Measurements from ENCODE around the gene FAM83G.

FAM83G gene

GRCh38 chr17:18949566-18949965, 55.0 kb downstream of the FAM83G start:
- Histone ChIP-seq H3K27ac (no peak overlapping the region), H3K4me3 (no peak overlapping the region)
- TF ChIP-seq, protein P1, sequence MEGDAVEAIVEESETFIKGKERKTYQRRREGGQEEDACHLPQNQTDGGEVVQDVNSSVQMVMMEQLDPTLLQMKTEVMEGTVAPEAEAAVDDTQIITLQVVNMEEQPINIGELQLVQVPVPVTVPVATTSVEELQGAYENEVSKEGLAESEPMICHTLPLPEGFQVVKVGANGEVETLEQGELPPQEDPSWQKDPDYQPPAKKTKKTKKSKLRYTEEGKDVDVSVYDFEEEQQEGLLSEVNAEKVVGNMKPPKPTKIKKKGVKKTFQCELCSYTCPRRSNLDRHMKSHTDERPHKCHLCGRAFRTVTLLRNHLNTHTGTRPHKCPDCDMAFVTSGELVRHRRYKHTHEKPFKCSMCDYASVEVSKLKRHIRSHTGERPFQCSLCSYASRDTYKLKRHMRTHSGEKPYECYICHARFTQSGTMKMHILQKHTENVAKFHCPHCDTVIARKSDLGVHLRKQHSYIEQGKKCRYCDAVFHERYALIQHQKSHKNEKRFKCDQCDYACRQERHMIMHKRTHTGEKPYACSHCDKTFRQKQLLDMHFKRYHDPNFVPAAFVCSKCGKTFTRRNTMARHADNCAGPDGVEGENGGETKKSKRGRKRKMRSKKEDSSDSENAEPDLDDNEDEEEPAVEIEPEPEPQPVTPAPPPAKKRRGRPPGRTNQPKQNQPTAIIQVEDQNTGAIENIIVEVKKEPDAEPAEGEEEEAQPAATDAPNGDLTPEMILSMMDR (IDR thresholded peaks at IDR 0.05): no peak
- no peak for DNase-seq (ENCODE audit: low spot score)

- H3K4me3 ChIP-seq: no peak overlapping the region
- no peak for DNase-seq (ENCODE audit: low spot score)
- TF ChIP-seq, protein P1 (IDR thresholded peaks at IDR 0.05): no peak
- H3K27ac ChIP-seq: no peak overlapping the region
Measured at GRCh38 chr17:18948476-18949006, 56.0 kb downstream of the FAM83G start.

GRCh38 chr17:18947866-18948265, 56.7 kb downstream of the FAM83G start:
- TF ChIP-seq, protein P1 (IDR thresholded peaks at IDR 0.05): no peak
- DNase-seq (ENCODE audit: low spot score): no peak
- Histone ChIP-seq H3K4me3 (no peak overlapping the region), H3K27ac (no peak overlapping the region)

DNA sequence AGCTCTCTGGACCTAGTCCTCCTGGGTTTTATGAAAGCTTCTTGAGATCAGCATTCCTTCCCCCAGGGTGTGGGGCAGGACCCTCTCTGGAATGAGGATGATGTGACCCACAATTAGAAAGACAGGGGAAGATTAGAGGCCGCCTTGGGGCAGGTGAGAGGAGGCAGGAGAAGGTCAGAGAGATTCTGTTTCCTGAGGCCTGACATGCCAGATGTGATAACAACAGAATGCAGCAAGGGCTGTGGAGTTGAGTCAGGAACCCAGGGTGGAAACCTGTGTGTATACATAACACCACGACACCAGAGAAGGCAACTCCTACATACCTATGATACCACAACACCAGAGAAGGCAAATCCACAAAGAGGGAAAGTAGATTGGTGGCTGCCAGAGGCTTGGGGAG, 58.0 kb downstream of the FAM83G start:
- no peak for DNase-seq (ENCODE audit: low spot score)
- no peak overlapping the region for H3K27ac ChIP-seq
- no peak overlapping the region for H3K4me3 ChIP-seq
- TF ChIP-seq, protein P1 (IDR thresholded peaks at IDR 0.05): no peak

DNA sequence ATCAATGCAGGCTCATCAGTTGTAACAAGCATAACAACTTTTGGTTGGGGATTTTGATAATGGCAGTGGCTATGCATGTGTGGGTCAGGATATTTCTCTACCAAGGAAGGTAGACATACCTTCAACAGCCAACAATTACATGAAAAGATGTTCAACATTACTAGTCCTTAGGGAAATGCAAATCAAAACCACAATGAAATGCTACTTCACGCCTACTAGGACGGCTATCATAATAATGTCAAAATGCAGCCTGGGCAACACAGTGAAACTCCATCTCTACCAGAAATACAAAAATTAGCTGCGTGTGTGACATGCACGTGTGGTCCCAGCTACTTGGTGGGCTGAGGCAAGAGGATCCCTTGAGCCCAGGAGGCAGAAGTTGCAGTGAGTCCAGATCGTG, 59.9 kb downstream of the FAM83G start:
- no peak for DNase-seq (ENCODE audit: low spot score)
- TF ChIP-seq, protein P1 (IDR thresholded peaks at IDR 0.05): no peak
- H3K4me3 ChIP-seq: no peak overlapping the region
- H3K27ac ChIP-seq: no peak overlapping the region

DNA sequence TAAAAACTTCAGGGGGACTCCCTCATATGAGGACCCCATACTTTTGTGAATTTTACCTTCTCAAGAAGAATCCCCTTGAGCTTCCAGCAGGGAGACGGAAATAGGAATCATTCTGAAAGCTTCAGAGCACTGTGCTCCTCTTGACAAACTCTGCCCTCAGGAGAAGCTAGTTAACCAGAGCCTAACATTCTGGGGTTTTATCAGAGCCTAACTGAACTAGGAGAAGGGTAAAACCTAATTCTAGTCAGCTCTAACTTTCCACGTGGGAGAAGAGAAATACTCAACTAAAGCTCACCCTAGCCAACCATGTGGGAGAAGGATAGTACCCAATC, 65.9 kb downstream of the FAM83G start:
- TF ChIP-seq, protein P1 (IDR thresholded peaks at IDR 0.05): no peak
- Histone ChIP-seq H3K4me3 (no peak overlapping the region), H3K27ac (no peak overlapping the region)
- DNase-seq (ENCODE audit: low spot score): no peak

DNA sequence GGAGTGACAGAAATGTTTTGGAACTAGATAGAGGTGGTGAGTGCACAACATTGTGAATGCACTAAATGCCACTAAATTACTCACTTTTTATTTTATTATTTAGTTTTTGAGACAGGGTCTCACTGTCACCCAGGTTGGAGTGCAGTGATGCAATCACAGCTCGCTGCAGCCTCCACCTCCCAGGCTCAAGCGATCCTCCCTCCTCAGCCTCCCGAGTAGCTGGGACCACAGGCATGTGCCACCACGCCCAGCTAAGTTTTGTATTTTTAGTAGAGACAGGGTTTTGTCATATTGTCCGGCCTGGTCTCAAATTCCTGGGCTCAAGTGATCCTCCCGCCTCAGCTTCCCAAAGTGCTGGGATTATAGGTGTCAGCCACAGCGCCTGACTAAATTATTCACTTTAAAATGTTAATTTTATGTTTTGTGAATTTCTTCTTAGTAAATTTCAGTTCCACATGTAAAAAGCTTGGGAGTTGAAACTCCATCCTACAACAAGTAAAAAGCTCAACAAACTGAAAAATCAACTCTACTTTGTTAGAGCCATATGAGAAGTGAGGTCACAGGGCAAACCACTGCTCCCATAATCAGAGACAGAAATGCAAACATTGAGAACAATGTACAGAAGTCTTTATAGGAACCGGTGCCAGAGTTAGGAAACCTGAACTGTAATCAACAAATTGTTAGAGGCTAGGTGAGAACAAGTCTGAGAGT, 66.4 kb downstream of the FAM83G start:
- no peak for DNase-seq (ENCODE audit: low spot score)
- TF ChIP-seq, protein P1 (IDR thresholded peaks at IDR 0.05): no peak
- Histone ChIP-seq H3K27ac (no peak overlapping the region), H3K4me3 (no peak overlapping the region)
